Measurements from ENCODE around the gene SLC35E2B.
"Not testable (repeated sequence)": the region's sequence is repeated elsewhere in the genome, so short reads cannot be mapped to it uniquely, and the experiment has no call there.

The SLC35E2B gene

GRCh38 chr1:1703796-1704195 is 11.2 kb upstream of the SLC35E2B start:
- no peak for DNase-seq (ENCODE audit: low read depth in 2 of 2)

- not testable (repeated sequence) for DNase-seq (ENCODE audit: low read depth in 2 of 2)
These were observed 9.9 kb upstream of the SLC35E2B start for GRCh38 chr1:1702506-1702905.

- DNase-seq (ENCODE audit: low read depth in 2 of 2) = not testable (repeated sequence)
These were observed 8.0 kb upstream of the SLC35E2B start for GRCh38 chr1:1700557-1700956.

GRCh38 chr1:1700067-1700466 is 7.5 kb upstream of the SLC35E2B start:
- not testable (repeated sequence) for DNase-seq (ENCODE audit: low read depth in 2 of 2)

- not testable (repeated sequence) for DNase-seq (ENCODE audit: low read depth in 2 of 2)
These were observed 6.5 kb upstream of the SLC35E2B start for GRCh38 chr1:1699061-1699460.

GRCh38 chr1:1697358-1698183 is 5.0 kb upstream of the SLC35E2B start:
- DNase-seq (ENCODE audit: low read depth in 2 of 2) = not testable (repeated sequence)

- DNase-seq (ENCODE audit: low read depth in 2 of 2) = not testable (repeated sequence)
These were observed 4.1 kb upstream of the SLC35E2B start for GRCh38 chr1:1696431-1697357.

GRCh38 chr1:1692324-1692713 is 276 bp downstream of the SLC35E2B start:
- DNase-seq (ENCODE audit: low read depth in 2 of 2) = peak; percentile 72 to 74

GRCh38 chr1:1691443-1691842 is 1.2 kb downstream of the SLC35E2B start:
- not testable (repeated sequence) for DNase-seq (ENCODE audit: low read depth in 2 of 2)

- not testable (repeated sequence) for DNase-seq (ENCODE audit: low read depth in 2 of 2)
These were observed 3.1 kb downstream of the SLC35E2B start for GRCh38 chr1:1689526-1689925.

- DNase-seq (ENCODE audit: low read depth in 2 of 2) = no peak
These were observed 4.7 kb downstream of the SLC35E2B start for GRCh38 chr1:1687846-1688245.

- no peak for DNase-seq (ENCODE audit: low read depth in 2 of 2)
These were observed 8.4 kb downstream of the SLC35E2B start for GRCh38 chr1:1684031-1684681.

GRCh38 chr1:1683104-1683905 is 9.3 kb downstream of the SLC35E2B start:
- DNase-seq (ENCODE audit: low read depth in 2 of 2) = no peak

- DNase-seq (ENCODE audit: low read depth in 2 of 2) = no peak
These were observed 11.7 kb downstream of the SLC35E2B start for GRCh38 chr1:1680912-1681273.

- no peak for DNase-seq (ENCODE audit: low read depth in 2 of 2)
These were observed 12.3 kb downstream of the SLC35E2B start for GRCh38 chr1:1680031-1680911.

- DNase-seq (ENCODE audit: low read depth in 2 of 2) = peak in 1 of 2 donors; percentile 55
These were observed 13.8 kb downstream of the SLC35E2B start for GRCh38 chr1:1678581-1679380.

- peak in 1 of 2 donors; percentile 23 for DNase-seq (ENCODE audit: low read depth in 2 of 2)
These were observed 14.6 kb downstream of the SLC35E2B start for GRCh38 chr1:1677718-1678580.

GRCh38 chr1:1676087-1676486 is 16.5 kb downstream of the SLC35E2B start:
- not testable (repeated sequence) for DNase-seq (ENCODE audit: low read depth in 2 of 2)
